SIG-M5 (cell line): Measurements from ENCODE around the gene QKI.

ENCODE experiments used
- DNase-seq: peaks from one replicate; lab custom pipeline; 2025; lab: John Stamatoyannopoulos, UW

The QKI gene

GRCh38 chr6:163536770-163537169 is 122.3 kb downstream of the QKI start:
- no peak for DNase-seq

- no peak for DNase-seq
Measured at GRCh38 chr6:163538331-163538730, 123.8 kb downstream of the QKI start.

GRCh38 chr6:163539101-163539762 is 124.7 kb downstream of the QKI start:
- no peak for DNase-seq

- DNase-seq, result no peak
Measured at GRCh38 chr6:163543321-163543720, 128.8 kb downstream of the QKI start.

GRCh38 chr6:163545370-163545769 is 130.9 kb downstream of the QKI start:
- DNase-seq, result no peak

GRCh38 chr6:163547287-163547686 is 132.8 kb downstream of the QKI start:
- no peak for DNase-seq

- no peak for DNase-seq
Measured at GRCh38 chr6:163548624-163549023, 134.1 kb downstream of the QKI start.

GRCh38 chr6:163554032-163554431 is 139.5 kb downstream of the QKI start:
- no peak for DNase-seq

GRCh38 chr6:163554663-163555062 is 140.1 kb downstream of the QKI start:
- no peak for DNase-seq

GRCh38 chr6:163559661-163560060 is 145.1 kb downstream of the QKI start:
- no peak for DNase-seq

- no peak for DNase-seq
Measured at GRCh38 chr6:163563318-163563717, 148.8 kb downstream of the QKI start.

GRCh38 chr6:163564534-163564933 is 150.0 kb downstream of the QKI start:
- no peak for DNase-seq

GRCh38 chr6:163565140-163565539 is 150.6 kb downstream of the QKI start:
- no peak for DNase-seq

GRCh38 chr6:163566056-163566455 is 151.5 kb downstream of the QKI start:
- DNase-seq, result no peak

GRCh38 chr6:163568275-163568674 is 153.8 kb downstream of the QKI start:
- no peak for DNase-seq

GRCh38 chr6:163570579-163571231 is 156.2 kb downstream of the QKI start:
- DNase-seq, result no peak

- DNase-seq, result no peak
Measured at GRCh38 chr6:163571730-163572129, 157.2 kb downstream of the QKI start.

GRCh38 chr6:163572612-163573011 is 158.1 kb downstream of the QKI start:
- no peak for DNase-seq

- no peak for DNase-seq
Measured at GRCh38 chr6:163573503-163574179, 159.1 kb downstream of the QKI start.

- DNase-seq, result no peak
Measured at GRCh38 chr6:163576114-163576513, 161.6 kb downstream of the QKI start.

- no peak for DNase-seq
Measured at GRCh38 chr6:163577404-163577803, 162.9 kb downstream of the QKI start.

- DNase-seq, result no peak
Measured at GRCh38 chr6:163579111-163579879, 164.8 kb downstream of the QKI start.

GRCh38 chr6:163579880-163580295 is 165.4 kb downstream of the QKI start:
- DNase-seq, result no peak
